ENCODE results near the gene MAPK8IP2. TPM values are rescaled to one million over a fixed set of nuclear protein-coding genes. Genes with fewer than 3 reads are reported as not detected.

Gene MAPK8IP2
- total RNA-seq, 4 donors from 2014 or later = 2.1 to 5.4 (median 3.6) TPM

DNA sequence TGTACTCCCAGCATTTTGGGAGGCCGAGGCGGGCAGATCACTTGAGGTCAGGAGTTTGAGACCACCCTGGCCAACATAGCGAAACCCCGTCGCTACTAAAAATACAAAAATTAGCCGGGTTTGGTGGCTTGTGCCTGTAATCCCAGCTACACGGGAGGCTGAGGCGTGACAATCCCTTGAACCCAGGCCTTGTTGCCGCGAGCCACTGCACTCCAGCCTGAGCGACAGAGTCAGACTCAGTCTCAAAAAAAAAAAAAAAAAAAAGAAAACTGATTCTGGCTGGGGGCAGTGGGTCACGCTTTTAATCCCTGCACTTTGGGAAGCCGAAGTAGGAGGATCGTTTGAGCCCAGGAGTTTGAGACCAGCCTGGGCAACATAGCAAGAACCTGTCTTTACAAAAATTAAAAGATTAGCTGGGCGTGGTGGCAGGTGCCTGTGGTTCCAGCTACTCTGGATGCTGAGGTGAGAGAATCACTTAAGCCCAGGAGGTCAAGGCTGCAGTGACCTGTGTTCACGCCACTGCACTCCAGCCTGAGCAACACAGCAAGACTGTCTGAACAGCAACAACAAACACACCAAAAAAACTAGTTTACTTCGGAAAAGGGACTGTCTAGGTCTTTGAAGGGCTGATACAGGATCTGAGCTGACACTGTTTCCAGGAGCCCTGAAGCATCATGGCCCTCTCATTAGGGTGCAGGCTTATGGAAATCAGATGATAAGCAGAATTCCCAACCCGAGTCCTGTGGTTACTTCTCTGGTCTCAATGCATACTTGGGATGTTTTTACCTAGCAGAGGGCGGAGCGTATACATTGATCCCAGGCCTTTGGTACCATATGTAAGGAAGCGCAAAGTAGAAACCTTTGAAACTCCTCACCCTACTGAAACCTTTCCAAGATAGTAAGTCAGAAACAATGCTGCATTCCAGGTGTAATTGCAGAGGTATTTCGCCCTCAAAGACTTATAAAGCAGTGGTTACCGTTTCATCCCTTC is 16.2 kb upstream of the MAPK8IP2 start:
- no peak for TF ChIP-seq POLR2A (IDR thresholded peaks at IDR 0.05)
- TF ChIP-seq, protein P1, sequence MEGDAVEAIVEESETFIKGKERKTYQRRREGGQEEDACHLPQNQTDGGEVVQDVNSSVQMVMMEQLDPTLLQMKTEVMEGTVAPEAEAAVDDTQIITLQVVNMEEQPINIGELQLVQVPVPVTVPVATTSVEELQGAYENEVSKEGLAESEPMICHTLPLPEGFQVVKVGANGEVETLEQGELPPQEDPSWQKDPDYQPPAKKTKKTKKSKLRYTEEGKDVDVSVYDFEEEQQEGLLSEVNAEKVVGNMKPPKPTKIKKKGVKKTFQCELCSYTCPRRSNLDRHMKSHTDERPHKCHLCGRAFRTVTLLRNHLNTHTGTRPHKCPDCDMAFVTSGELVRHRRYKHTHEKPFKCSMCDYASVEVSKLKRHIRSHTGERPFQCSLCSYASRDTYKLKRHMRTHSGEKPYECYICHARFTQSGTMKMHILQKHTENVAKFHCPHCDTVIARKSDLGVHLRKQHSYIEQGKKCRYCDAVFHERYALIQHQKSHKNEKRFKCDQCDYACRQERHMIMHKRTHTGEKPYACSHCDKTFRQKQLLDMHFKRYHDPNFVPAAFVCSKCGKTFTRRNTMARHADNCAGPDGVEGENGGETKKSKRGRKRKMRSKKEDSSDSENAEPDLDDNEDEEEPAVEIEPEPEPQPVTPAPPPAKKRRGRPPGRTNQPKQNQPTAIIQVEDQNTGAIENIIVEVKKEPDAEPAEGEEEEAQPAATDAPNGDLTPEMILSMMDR (IDR thresholded peaks at IDR 0.05) = no peak
- intact Hi-C loops (cut with DNase I; ENCODE audit: low total_unique reads) = no loop called here
- WGBS, 2 donors = 91 to 95% methylated on average over 23 of the region's 23 CpGs
- no peak for DNase-seq (ENCODE audit: low spot score in 2 of 2)
- no peak overlapping the region for H3K4me3 ChIP-seq (ENCODE audit: low read depth, poor library complexity, severe bottlenecking)

DNA sequence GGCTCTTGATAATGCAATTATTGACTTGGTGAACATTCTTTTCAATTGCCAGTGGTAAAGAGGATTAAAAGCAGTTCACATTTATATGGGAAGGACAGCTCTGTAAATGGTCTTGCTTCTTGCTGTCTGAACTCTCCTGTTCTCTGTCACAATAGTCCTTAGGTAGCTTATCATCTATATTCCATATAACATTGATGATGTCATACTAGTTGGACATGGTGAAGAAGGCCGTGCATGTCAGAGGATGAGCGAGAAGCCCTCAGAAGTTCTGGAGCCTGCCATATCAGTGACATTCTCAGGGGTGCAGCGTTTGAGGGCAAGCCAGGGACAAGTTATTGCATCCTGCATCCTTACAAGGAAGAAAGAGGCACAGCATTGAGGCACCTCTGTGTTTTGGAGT is 15.4 kb upstream of the MAPK8IP2 start:
- no peak for DNase-seq (ENCODE audit: low spot score in 2 of 2)
- no peak for TF ChIP-seq POLR2A (IDR thresholded peaks at IDR 0.05)
- TF ChIP-seq, protein P1 (IDR thresholded peaks at IDR 0.05) = no peak
- no peak overlapping the region for H3K4me3 ChIP-seq (ENCODE audit: low read depth, poor library complexity, severe bottlenecking)
- intact Hi-C loops (cut with DNase I; ENCODE audit: low total_unique reads) = no loop called here
- 89 to 93% methylated on average over 3 of the region's 3 CpGs for WGBS, 2 donors

DNA sequence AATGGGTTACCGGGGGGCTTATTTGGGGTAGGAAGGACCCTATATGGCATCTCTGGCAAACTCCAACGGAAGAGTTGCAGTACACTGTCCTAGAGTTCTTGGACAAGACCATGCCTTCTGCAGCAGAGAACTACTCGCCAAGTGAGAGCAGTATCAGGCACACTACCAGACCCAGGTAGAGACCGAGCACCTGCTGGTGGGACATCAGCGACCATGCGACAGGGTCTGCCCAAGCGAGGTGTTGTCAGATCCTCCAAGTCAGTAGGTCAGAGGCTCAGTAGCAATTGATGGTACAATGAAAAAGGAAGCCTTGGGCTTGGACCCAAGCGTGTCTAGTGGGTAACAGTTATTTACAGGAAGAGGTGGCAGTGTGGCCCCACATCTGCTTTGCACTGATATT is 14.8 kb upstream of the MAPK8IP2 start:
- intact Hi-C loops (cut with DNase I; ENCODE audit: low total_unique reads) = no loop called here
- no peak overlapping the region for H3K4me3 ChIP-seq (ENCODE audit: low read depth, poor library complexity, severe bottlenecking)
- 95 to 96% methylated on average over 8 of the region's 8 CpGs for WGBS, 2 donors
- TF ChIP-seq POLR2A (IDR thresholded peaks at IDR 0.05) = no peak
- TF ChIP-seq, protein P1 (IDR thresholded peaks at IDR 0.05) = no peak
- DNase-seq (ENCODE audit: low spot score in 2 of 2) = no peak

DNA sequence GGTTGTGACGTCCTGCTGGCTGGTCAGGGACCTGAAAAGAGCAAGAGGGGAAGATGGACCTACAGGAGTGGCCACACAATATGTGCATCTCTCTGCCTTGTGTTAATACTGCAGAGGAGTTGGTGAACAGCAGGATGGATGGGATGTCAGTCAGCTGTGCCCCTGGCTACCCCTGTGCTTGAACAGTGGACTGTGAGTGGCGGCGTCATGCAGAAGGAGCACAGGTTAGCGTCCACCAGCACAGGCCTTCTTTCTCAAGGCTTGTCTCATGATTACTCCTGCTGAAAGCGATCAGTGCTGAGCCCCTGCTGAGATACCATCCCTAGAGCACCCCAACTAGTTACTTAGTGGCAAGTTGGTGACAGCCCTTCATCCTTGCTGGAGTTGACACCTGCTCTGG is 14.2 kb upstream of the MAPK8IP2 start:
- 77 to 83% methylated on average over 4 to 5 of the region's 5 CpGs for WGBS, 2 donors
- intact Hi-C loops (cut with DNase I; ENCODE audit: low total_unique reads) = no loop called here

DNA sequence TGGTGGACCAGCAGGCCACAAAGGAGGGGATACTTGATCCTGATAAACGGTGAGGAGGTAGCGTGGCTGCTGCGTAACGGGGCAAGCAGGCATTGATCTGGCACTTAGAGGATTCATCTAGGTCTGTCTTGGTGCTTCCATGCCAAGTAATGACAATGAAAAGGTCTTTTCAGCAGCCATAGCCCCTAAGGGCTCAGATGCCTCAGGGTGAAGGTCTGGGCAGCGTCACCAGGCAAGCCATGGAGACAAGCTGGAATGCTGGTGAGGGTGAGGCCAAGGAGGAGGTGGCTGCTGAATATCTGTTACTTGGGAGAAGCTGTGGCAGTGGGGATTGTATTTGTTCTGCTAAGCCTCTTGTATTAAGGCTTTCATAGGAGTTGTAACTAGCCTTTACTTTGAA is 13.2 kb upstream of the MAPK8IP2 start:
- WGBS, 2 donors = 94 to 96% methylated on average over 5 of the region's 5 CpGs
- TF ChIP-seq, protein P1 (IDR thresholded peaks at IDR 0.05) = no peak
- TF ChIP-seq POLR2A (IDR thresholded peaks at IDR 0.05) = no peak
- intact Hi-C loops (cut with DNase I; ENCODE audit: low total_unique reads) = no loop called here
- no peak for DNase-seq (ENCODE audit: low spot score in 2 of 2)
- H3K4me3 ChIP-seq (ENCODE audit: low read depth, poor library complexity, severe bottlenecking) = no peak overlapping the region

More for the DNA sequence above, 14.2 kb upstream of the MAPK8IP2 start:
- no peak for TF ChIP-seq POLR2A (IDR thresholded peaks at IDR 0.05)
- TF ChIP-seq, protein P1 (IDR thresholded peaks at IDR 0.05) = no peak
- DNase-seq (ENCODE audit: low spot score in 2 of 2) = no peak
- no peak overlapping the region for H3K4me3 ChIP-seq (ENCODE audit: low read depth, poor library complexity, severe bottlenecking)
